Fibroblast of lung (primary cell): Measurements from ENCODE around the gene HEMK1.

Experiments used
- CTCF ChIP-seq, 2 donors: IDR thresholded peaks in 1 of 2; conservative IDR thresholded peaks in 1 of 2; 1 replicate in 1 of 2; 2 replicates in 1 of 2; pipeline ENCODE4 v1.5.1; 2011 to 2012; ENCODE audit warnings: low read length in 2 of 2, control low read depth in 1 of 2, inconsistent platforms in 1 of 2, low read depth in 1 of 2, mild to moderate bottlenecking in 1 of 2
- EZH2 ChIP-seq: IDR thresholded peaks from 2 replicates; pipeline ENCODE4 v1.5.1; 2012; ENCODE audit warnings: low read length, control low read depth, mild to moderate bottlenecking; ENCODE audit errors: missing control alignments

DNA sequence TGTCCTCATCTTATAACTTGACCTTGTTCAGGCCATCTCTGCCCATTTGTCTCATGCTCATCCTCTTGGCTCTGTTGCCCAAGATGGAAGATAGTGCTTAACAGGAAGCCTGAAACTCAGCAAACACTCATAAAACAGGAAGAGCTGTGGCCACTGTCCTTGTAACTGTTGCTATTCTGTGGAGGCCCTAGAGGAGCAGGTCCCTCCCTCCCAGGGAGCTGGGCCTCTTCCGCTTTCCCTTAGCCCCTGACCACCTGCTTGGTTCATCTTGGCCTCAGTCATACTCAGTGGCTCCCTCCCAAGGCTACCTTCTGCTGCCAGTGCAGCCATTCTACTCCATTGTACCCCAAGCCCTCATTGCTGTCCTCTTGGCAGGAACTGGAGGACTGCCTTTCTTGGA is 51.1 kb downstream of the HEMK1 start:
- TF ChIP-seq CTCF (conservative IDR thresholded peaks at IDR 0.05 in 1 of 2, IDR thresholded peaks at IDR 0.05 in 1 of 2; ENCODE audit: low read depth in 1 of 2, low read length in 2 of 2), result no peak
- TF ChIP-seq EZH2, result no peak
